Activated B cell treated with CpG ODN at 0.5 μM for 24 hours (primary cell): ENCODE measurements around the gene PTH1R. TPM values are rescaled to one million over a fixed set of nuclear protein-coding genes. Genes with fewer than 3 reads are reported as not detected.

ENCODE experiments used
- ATAC-seq: fragments of 200-7000 bp; cut with Tn5 transposase; one replicate; pipeline ENCODE4 v1.10.0; 2021; ENCODE audit warnings: low read depth, mild to moderate bottlenecking, moderate library complexity
- CTCF ChIA-PET: fragments of 350-600 bp; sonication (Branson Sonifier 250); formaldehyde crosslinking; loops from one replicate; lab custom pipeline; 2021; ENCODE audit warnings: antibody characterized with exemption; lab: Charles Lee
- POLR2A ChIA-PET: fragments of 350-600 bp; sonication (Branson Sonifier 250); formaldehyde crosslinking; loops from one replicate; lab custom pipeline; 2021; ENCODE audit warnings: antibody characterized with exemption; lab: Charles Lee
- DNase-seq: peaks from one replicate; pipeline ENCODE4 v3.0.0; 2022
- H3K27ac Mint-ChIP-seq: one replicate; pipeline ENCODE4 v1.8.0; 2020; ENCODE audit warnings: mixed read lengths
- H3K27me3 Mint-ChIP-seq: one replicate; pipeline ENCODE4 v1.8.0; 2021; ENCODE audit warnings: mixed read lengths
- H3K36me3 Mint-ChIP-seq: one replicate; pipeline ENCODE4 v1.8.0; 2021; ENCODE audit warnings: low read depth, mixed read lengths
- H3K4me1 Mint-ChIP-seq: one replicate; pipeline ENCODE4 v1.8.0; 2021; ENCODE audit warnings: mixed read lengths
- H3K4me3 Mint-ChIP-seq: one replicate; pipeline ENCODE4 v1.8.0; 2020; ENCODE audit warnings: mild to moderate bottlenecking, mixed read lengths
- H3K9me3 Mint-ChIP-seq: one replicate; pipeline ENCODE4 v1.8.0; 2020; ENCODE audit warnings: mixed read lengths
- intact Hi-C: fragments of 100-400 bp; cut with micrococcal nuclease; formaldehyde crosslinking; loops from one replicate; pipeline ENCODE4 v1.15.1; 2024
- total RNA-seq: library from RNA; stranded (reverse); gene quantifications from 2 replicates; pipeline ENCODE4 v1.2.3, GENCODE V29; 2022
- TF ChIP-seq, protein P1 (sequence below): fragments of 200-600 bp; IDR thresholded peaks from one replicate; pipeline ENCODE4 v1.8.0; 2022; ENCODE audit warnings: antibody characterized with exemption, mild to moderate bottlenecking

PTH1R gene
- total RNA-seq, 1 donor from 2014 or later, result not detected

DNA sequence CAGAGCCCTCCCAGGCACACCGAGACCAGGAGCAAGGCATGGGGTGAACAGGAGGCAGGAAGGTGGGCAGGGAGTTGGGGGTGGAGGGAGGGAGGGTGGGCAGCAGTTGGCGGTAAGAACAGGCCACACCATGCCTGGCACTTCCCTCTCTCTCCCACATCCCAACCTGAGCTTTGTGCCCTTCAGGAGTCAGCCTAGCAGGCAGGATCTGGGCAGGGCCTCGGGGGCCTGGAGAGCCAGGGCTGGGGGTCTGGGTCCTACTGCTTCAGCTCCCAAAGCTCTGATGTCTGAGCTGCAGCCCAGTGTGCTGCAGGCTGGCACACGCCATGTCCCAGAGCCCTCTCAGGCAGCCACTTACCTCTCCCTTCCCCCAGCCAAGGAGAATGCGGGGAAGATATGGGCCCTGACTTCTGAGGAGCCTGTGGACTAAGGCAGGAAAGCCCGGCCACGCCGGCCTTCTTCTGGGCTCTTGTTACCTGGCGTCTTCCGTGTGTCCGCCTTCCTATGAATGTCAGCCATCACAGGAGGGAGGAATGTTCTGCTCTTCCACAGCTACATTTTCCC, 11.4 kb upstream of the PTH1R start:
- Mint-ChIP-seq H3K36me3 (no peaks in the 10 kb centered on the region), H3K9me3 (no peaks in the 10 kb centered on the region), H3K4me1 (no peaks in the 10 kb centered on the region), H3K27ac (no peak overlapping the region), H3K27me3 (peaks cover 7% of the 10 kb centered on the region), H3K4me3 (no peak overlapping the region)
- TF ChIP-seq, protein P1, sequence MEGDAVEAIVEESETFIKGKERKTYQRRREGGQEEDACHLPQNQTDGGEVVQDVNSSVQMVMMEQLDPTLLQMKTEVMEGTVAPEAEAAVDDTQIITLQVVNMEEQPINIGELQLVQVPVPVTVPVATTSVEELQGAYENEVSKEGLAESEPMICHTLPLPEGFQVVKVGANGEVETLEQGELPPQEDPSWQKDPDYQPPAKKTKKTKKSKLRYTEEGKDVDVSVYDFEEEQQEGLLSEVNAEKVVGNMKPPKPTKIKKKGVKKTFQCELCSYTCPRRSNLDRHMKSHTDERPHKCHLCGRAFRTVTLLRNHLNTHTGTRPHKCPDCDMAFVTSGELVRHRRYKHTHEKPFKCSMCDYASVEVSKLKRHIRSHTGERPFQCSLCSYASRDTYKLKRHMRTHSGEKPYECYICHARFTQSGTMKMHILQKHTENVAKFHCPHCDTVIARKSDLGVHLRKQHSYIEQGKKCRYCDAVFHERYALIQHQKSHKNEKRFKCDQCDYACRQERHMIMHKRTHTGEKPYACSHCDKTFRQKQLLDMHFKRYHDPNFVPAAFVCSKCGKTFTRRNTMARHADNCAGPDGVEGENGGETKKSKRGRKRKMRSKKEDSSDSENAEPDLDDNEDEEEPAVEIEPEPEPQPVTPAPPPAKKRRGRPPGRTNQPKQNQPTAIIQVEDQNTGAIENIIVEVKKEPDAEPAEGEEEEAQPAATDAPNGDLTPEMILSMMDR, result no peak
- DNase-seq (no peak), ATAC-seq (no peak)
- intact Hi-C loops, result loop anchor here (1.0 to 2.0 kb wide), 6 partner anchors 29 to 505 kb away; no protein-coding TSS in a partner anchor
- ChIA-PET POLR2A (interaction anchor here (0.8 kb wide), 1 partner anchor 119 kb away, joined by 3 read pairs; no protein-coding TSS in a partner anchor), CTCF (interaction anchor here (1.1 to 2.5 kb wide), 5 partner anchors 11 to 457 kb away, joined by 3 to 11 read pairs (median 4); partner anchors contain the start of gene PTH1R)

DNA sequence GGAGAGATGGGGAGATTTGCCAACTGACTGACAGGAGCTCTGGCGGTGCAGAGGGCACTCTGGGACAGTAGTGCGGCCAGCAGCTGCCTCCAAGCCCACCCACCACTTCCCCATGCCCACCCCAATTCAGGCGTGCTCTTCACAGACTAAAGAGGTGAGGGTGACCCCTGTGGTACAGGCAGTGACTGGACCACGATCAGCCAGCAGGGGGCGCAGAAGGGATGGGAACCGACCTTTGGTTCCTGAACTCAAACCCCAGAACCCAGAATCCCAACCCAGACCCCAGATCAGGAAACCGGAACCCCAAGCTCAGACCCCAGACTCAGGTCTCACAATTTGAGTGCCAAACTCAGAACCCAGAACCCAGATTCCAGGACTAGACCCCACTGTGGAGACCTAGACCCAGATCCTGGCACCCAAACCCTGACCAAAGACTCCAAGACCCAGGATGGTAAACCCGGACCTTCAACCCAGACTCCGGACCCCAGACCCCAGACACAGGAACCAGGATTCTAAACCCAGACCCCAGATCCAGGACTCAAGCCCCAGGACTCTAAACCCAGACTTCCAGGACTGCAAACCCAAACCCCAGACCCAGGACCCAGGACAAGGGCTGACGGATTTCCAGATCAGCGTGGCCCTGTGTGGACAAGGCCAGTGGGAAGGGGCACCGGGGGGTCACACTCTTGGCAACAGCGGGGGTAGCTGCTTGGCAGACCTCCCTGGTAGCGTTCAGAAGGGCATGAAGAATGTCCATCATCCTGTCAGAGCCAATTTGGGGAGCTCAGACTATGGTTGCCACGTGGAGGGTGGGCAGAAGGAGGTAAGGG, 10.6 kb upstream of the PTH1R start:
- Mint-ChIP-seq H3K36me3 (no peaks in the 10 kb centered on the region), H3K27me3 (peaks cover 7% of the 10 kb centered on the region), H3K9me3 (no peaks in the 10 kb centered on the region), H3K4me3 (no peak overlapping the region), H3K27ac (no peak overlapping the region), H3K4me1 (no peaks in the 10 kb centered on the region)
- ATAC-seq (peak; percentile 76), DNase-seq (peak; percentile 75)
- CTCF ChIA-PET, result interaction anchor here (1.1 to 2.5 kb wide), 8 partner anchors 10 to 458 kb away, joined by 3 to 11 read pairs (median 4); partner anchors contain the start of gene PTH1R
- POLR2A ChIA-PET, result no interaction called here
- intact Hi-C loops, result loop anchor here (1.0 to 2.0 kb wide), 6 partner anchors 28 to 504 kb away; no protein-coding TSS in a partner anchor
- TF ChIP-seq, protein P1, result peak; percentile 33

DNA sequence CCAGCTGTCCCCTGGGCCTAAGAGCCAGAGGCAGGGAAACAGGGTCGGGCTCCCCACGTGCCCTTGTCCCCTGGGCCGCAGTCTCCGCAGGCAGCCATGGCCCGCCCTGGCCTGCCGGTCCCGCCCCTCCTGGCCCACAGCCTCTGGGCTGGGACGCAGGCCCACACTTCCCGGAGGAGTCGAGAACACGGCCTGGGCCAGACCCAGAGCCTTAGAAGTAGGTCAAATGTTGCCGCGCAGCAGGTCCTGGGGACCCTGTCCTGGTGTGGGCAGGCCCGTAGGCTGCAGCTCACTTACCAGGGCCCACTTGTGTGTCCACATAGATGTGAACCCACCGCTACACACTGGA, 10.0 kb upstream of the PTH1R start:
- Mint-ChIP-seq H3K4me3 (no peak overlapping the region), H3K27ac (no peak overlapping the region), H3K27me3 (peaks cover 7% of the 10 kb centered on the region), H3K9me3 (no peaks in the 10 kb centered on the region), H3K36me3 (no peaks in the 10 kb centered on the region), H3K4me1 (no peaks in the 10 kb centered on the region)
- ATAC-seq (no peak), DNase-seq (no peak)
- TF ChIP-seq, protein P1, result no peak
- intact Hi-C loops, result loop anchor here (2.0 kb wide), 2 partner anchors 457 to 503 kb away; no protein-coding TSS in a partner anchor
- ChIA-PET CTCF (interaction anchor here (1.1 to 2.5 kb wide), 7 partner anchors 9 to 457 kb away, joined by 3 to 11 read pairs (median 4); partner anchors contain the start of gene PTH1R), POLR2A (no interaction called here)

DNA sequence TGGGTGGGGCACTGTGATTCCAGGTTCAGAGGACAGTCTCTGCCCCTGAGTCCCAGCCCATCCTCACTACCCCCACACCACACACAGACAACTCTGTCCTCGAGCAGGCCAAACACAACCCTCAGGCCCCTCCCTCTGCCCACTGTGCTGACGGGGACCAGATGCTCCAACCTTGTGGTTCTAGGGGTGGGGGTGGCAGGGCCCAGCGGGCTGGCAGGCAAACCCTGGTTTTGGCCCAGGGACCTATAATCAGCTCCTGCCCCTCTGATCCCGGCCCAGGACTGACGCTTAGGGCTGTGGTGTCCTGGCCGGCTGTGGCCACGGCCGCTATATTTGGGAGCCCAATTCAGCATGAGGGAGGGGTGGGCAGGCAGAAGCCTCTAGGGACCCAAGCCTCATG, 9.2 kb upstream of the PTH1R start:
- no peak overlapping the region for H3K27ac Mint-ChIP-seq
- peaks cover 7% of the 10 kb centered on the region for H3K27me3 Mint-ChIP-seq
- H3K9me3 Mint-ChIP-seq, result no peaks in the 10 kb centered on the region
- CTCF ChIA-PET, result interaction anchor here (0.7 to 2.5 kb wide), 4 partner anchors 9 to 41 kb away, joined by 3 to 11 read pairs (median 4); no protein-coding TSS in a partner anchor
- TF ChIP-seq, protein P1, result no peak
- ATAC-seq, result no peak
- DNase-seq, result no peak
- no peaks in the 10 kb centered on the region for H3K36me3 Mint-ChIP-seq
- intact Hi-C loops, result no loop called here
- POLR2A ChIA-PET, result no interaction called here
- no peak overlapping the region for H3K4me3 Mint-ChIP-seq
- peaks cover 7% of the 10 kb centered on the region for H3K4me1 Mint-ChIP-seq

- no peaks in the 10 kb centered on the region for H3K36me3 Mint-ChIP-seq
- TF ChIP-seq, protein P1, result no peak
- ChIA-PET POLR2A (no interaction called here), CTCF (interaction anchor here (0.7 to 1.7 kb wide), 3 partner anchors 9 to 40 kb away, joined by 3 to 5 read pairs (median 4); no protein-coding TSS in a partner anchor)
- no peaks in the 10 kb centered on the region for H3K9me3 Mint-ChIP-seq
- DNase-seq (no peak), ATAC-seq (no peak)
- no peak overlapping the region for H3K27ac Mint-ChIP-seq
- H3K4me3 Mint-ChIP-seq, result no peak overlapping the region
- H3K27me3 Mint-ChIP-seq, result peaks cover 7% of the 10 kb centered on the region
- peaks cover 13% of the 10 kb centered on the region for H3K4me1 Mint-ChIP-seq
- intact Hi-C loops, result no loop called here
These were observed 8.6 kb upstream of the PTH1R start for GRCh38 chr3:46868948-46869347.
